RKO (cell line): Measurements from ENCODE around the gene DPY19L1.
"Not testable (repeated sequence)": the region's sequence is repeated elsewhere in the genome, so short reads cannot be mapped to it uniquely, and the experiment has no call there.

Experiments used
- DNase-seq: peaks from one replicate; pipeline ENCODE4 v3.0.0-alpha.2; 2016; ENCODE audit warnings: low spot score

Gene DPY19L1

DNA sequence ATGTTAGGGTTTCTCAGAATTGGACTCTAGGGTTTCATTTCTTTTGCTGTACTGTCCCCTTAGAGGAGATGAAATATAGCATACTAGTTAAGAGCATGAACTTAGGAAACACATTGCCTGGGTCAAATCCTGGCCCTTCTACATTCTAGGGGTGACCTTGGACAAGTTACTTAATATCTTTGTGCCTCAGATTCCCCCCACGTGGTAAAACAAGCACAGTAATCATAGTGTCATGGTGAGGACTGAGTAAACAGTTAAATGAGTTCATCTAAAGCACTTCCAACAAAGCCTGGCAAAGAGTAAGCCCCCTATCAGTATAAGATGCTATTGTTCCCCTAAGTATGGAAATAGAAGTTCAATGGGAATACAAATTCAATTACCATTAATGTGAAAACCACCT is 5.1 kb downstream of the DPY19L1 start:
- peak; percentile 41 for DNase-seq

DNA sequence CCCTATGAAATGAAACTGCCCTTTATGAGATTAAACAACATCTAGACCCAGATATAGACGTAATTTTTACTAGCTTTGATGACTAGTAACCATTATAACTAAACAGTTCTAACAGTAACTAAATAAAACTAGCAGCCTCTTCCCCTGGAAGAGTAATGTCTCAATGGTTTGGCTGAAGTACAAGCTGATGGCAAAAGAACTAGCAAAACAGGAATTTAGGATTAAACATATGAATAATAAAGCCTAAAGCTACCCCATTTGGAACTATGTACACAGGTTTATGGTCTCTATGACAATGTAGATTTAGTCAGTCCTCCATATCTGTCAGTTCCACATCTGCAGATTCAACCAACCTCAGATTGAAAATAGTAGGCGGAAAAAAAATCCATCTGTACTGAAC is 6.4 kb downstream of the DPY19L1 start:
- DNase-seq, result no peak

DNA sequence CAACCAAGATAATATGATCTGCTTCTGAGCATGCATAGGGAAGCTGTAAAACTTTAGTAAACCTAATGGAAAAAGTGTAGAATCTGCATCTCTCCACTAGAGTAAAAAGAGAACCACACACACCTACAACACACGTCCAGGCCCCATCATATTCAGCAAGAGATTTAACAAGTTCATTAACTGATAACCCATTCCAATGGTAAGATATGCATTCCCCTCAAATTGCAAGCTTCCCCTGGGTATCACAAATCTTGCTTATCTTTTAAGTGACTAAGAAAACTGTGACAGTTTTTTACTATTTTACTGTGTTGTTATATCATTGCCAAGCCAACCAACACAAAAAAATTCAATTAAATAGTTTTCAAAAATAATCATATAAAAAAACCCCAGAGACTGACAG is 8.0 kb downstream of the DPY19L1 start:
- DNase-seq, result no peak

DNA sequence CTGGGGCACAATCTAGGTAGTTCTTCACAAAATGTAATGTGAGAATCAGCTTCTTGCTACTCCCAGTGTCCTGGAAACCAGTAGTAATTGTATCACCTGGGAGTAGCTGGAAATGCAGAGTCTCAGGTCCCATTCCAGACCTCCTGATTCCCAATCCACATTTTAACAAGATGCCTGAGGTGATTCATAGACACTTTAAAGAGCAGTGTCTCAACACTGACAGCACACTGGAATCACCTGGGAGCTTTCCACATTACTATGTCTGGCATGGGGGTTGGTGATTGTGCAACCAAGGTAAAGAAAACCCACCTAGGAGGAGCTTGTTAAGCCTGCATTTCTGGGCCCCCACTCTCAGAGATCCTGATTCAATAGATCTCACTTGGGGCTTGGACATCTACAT is 11.1 kb downstream of the DPY19L1 start:
- DNase-seq, result no peak

DNA sequence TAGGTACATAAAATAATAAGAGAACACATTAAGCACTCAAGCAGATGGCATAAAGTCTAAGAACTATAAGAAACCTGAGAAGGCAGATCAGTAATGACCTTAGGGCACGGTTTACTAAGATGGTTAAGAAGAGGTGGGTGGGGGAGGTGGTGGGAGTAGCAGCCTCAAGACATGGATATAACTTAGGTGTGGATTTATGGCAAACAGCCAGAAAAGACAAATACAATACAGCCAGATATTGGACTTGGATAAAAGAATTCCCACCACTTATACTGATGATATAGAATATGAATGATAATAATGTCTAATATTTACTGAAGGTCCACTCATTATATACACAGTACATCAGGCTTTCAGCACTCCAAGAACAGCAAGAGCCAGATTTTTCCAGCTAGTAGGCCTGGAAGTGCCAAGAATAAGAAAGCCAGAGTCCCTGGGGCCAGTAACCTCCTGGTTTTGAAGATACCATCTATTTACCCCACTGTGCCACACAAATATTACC is 11.9 kb downstream of the DPY19L1 start:
- no peak for DNase-seq

DNA sequence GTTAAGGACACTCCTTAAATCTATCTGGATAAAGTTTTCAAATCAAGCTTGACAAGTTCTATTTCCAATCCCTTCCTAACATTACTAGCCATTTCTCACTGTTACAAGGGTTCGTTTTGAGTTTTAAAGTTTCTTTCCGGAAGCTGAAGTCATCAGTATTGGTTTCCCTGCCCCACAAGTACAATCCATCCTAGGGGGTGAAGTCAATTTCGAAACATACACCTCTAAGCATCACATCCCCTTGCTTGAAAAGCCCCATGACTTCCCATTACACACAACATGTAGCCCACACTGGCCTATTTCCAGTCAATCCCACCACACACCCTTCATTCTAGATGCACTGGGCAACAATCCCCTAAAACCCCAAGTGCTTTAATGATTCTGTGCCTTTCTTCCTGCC is 13.0 kb downstream of the DPY19L1 start:
- DNase-seq, result no peak

DNA sequence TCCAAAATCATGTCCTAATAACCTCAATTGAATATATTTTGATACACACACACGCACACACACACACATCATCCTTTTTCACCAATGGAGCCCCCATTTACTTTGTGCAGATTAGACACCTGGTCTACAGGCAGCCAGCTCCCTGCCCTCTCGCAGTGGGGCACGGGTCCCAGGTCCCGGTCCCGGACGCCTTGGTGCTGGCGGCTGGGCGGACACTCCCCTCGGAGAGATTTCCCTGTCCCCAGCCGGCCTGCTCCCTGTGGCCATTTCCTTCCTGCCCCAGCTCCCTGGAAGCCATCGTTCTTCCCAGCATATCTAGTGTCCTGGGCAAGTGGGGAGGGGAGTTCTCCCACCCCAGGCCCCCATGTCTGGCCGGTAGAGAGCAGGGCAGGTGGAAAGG is 14.6 kb downstream of the DPY19L1 start:
- DNase-seq, result no peak

DNA sequence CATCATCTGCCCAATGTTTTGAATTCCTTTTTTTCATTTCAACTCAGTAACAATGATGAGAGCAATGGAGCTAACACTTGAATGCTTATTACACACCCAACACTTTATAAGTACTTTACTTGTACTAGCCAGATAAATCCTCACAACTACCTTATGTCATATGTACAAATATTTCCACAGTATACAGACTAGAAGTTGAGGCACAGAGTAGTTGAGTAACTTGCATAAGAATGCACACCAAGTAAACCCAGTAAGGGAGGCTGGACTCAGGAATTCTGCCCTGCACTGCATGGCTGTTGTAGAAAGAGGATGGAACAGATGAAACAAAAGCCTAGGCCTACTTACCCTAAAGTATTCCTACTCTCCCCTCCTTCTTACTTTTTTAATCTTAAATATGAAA is 15.8 kb downstream of the DPY19L1 start:
- no peak for DNase-seq

DNA sequence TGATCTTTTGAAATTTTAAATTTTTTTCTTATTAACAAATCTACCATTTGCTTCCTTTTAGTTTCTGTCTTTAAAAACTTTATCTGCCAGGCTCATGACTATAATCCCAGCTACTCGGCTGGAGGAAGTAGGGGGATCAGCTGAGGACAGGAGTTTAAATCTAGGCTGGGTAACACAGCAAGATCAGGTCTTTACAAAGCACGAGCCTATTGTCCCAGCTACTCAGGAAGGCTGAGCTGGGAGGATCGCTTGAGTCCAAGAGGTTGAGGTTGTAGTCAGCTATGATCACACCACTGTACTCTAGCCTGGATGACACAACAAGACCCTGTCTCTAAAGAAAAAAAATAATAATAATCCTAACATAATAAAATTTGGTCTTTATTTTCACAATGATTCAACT is 17.5 kb downstream of the DPY19L1 start:
- DNase-seq, result no peak

DNA sequence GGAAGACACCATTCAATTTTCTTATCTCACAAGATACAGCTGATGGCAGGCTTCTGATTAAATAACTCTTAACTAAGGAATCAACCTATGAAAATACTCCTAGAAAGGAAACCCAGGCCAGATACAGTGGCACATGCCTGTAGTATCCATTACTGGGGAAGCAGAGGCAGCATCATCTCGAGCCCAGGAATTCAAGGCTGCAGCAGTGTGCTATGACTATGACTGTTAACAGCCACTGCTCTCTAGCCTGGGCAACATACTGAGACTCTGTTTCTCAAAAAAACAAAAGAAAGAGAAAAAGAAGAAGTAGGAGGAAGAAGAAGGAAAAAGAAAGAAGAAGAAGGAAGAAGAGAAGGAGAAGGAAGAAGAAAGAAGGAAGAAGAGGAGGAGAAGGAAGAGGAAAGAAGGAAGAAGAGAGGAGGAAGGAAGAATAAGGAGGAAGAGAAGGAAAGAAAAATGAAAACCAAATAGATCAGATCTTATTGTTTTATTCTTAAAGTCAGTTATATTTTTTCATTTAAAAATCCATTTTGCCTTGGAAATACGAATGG is 18.0 kb downstream of the DPY19L1 start:
- no peak for DNase-seq

DNA sequence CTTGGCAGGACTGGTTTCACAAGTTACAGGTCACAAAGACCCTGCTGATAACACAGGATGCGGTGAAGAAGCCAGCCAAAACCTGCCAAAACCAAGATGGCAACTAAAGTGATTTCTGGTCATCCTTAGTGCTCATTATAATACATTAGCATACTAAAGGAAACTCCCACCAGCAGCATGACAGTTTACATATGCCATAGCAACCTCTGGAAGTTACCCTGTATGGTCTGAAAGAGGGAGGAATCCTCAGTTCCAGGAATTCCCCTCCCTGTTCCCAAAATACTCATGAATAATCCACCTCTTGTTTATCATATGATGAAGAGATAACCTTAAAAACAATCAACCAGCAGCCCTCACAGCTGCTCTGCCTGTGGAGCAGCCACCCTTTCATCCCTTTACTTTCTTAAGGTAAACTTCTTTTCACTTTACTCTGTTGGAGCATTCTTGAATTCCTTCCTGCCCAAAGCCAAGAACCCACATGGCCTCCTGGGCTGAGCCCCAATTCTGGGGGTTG is 21.9 kb downstream of the DPY19L1 start:
- DNase-seq, result no peak

DNA sequence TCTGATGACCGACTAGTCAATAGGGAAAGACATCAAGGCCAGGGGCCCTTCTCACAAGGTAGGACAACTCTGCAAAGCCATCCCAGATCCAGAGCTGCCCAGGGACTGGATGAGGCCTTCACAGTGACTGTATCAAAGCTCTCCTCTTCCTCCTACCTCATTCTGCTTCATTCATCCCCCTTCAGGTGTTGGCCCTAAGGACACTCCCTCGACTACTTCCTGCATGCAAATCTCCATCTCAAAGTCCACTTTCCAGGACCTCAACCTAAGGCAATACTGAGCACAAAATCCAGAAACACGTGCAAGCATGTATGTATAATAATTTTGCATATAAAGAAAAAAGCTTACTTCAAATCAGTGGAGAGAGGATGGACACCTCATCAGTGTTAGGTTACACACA is 25.1 kb downstream of the DPY19L1 start:
- no peak for DNase-seq

DNA sequence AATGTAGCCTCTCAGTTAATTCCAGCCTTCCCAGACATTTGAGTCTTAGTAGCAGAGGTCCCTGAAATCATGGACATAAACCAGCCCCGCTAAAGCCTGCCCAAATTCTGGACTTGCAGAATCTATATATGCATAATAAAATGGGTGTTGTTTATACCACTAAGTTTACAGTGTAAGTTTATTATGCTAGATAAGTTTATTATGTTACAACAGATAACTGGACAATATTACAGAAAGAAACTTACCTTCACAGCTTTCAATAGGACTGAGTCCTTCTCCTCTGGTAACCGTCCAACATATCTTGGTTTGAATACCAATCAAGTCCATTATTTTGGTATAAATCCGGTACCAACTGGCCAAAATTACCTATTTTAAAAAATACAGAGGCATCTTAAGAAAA is 26.2 kb downstream of the DPY19L1 start:
- DNase-seq, result no peak

DNA sequence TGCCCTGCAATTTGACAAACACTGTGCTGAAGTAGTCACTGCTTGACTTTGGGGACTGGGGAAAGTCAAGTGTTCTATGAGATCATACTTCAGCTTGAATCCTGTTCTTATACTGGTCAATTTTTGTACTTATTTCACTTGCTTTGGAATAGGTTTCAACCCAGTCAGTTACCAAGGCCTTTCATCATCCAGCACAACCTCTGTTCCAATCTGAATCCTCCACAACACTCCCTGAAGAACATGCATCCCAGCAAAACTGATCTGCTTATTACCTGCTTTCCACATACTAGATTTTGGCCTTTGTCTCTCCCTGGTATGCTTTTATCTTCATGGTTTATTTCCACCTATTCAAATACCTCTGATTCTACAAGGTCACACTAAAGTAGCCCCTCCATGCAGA is 29.5 kb downstream of the DPY19L1 start:
- DNase-seq, result no peak

DNA sequence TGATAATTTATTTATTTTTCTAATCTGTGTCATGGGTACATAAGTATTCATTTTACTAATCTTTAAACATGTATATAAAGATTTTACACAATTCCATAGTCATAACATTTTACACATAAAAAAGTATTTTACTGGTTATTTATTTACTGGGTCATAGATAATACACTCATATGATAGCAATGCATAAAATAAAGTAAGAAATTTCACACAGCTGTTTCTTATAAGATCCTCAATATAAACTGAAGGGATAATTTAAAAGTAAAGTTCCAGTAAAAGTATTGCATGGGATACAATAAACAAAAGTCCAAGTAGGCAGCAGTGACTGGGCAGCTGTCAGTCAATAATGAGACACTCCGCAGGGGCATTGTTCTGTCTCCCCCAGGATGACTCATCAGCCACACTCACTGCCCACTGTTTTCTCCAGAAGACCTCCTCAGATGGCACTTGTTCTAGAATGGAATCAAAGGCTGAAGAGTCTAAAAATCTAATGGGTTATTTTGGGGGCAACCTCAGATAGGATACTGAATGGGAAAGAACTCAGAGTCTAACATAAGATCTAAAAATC is 32.7 kb downstream of the DPY19L1 start:
- DNase-seq, result no peak

DNA sequence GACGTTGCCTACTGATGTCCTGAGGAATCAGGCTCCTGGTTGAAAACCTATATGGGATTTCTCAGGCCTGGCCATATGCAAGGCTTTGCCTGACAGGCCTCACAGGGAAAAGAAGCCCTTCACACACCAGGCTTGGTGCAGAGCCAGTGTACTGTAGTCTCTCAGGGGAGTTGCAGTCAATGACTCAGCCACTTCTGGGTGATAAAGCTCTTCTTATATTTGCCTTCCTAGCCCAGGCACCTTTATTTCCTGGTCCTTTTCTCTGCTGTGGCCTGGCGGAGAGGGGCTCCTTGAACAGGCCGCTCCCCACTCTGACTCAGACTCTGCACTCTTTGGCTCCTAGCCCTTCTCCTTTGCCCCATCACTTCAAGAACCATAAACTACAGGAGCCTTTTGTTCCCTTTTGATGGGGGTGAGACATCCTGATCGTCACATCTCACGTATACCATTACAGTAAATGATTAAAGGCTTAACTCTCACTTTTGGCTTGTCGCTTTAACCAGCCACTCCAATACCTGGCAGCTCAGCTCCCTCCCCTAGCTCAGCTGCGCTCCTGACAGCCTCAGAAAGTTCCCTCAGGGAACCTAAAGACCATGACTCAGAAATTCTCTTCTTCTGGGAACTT is 33.5 kb downstream of the DPY19L1 start:
- no peak for DNase-seq

DNA sequence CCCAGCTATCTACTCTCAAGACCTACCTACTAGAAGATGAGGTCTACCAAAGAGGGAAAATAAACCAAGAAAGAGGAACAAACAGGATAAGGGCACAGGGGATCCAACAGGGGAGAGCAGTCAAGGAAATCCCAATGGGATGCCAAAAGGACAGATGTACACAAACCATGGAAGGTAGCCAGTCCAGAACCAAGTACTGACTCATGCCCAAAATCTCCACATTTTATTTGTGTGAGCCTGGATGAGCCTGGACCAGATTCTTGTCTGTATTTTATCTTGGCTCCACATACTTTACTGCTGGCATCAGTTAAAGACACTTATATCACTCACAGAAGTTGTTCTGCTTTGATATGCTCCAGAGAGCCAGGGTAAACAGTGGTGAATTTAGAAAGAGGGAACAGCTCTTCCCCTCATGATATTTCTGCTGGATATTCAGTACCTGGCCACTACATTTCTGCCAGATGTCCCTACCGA is 34.1 kb downstream of the DPY19L1 start:
- not testable (repeated sequence) for DNase-seq

DNA sequence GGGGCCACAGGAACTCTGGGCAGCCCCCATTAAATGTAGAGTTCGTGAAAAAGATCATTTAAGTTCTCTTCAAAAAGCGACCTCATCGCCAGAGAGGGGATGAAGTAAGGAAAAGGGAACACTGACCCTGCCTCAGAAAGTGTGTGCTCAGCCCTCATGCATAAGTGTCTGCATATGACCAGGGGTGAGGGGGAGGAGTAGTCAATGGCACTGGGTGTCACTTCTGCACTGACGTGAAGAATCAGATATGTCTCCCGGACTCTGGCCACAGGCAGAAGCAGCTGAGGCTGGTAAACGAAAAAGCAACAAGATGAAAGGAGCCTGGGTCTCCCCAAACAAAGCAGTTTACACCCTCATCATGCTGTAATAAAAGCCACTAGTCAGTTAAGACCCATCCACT is 39.0 kb downstream of the DPY19L1 start:
- DNase-seq, result not testable (repeated sequence)

DNA sequence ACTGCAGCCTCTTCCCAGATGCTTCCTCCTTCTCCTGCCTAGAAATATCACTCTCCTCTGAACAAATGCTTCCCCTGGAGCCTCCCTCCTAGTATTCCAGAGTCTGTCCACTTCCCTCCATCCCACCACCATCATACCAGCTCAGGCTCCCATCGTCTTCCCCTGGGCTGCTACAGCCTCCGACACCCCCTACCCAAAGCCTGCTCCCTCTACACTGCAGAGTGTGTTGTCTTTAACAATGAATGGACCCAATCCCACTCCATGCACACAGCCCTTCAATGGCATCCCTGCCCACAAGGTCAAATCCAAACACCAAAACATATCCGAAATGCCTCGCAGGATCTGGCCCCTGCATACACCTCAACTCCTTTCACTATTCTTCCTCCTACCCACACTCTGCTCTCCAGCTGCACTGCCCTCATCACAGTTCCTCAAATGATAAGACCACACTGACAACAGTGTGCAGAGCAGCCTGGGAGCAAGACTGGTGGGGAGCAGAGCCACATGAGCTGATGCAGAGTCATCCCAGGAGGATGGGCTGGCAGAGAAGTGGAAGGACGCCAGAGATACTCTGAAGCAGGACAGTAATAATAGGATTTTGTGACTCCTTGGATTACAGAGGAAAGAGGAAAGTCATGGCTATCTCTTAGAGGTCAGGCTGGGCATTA is 40.7 kb downstream of the DPY19L1 start:
- DNase-seq, result not testable (repeated sequence)

DNA sequence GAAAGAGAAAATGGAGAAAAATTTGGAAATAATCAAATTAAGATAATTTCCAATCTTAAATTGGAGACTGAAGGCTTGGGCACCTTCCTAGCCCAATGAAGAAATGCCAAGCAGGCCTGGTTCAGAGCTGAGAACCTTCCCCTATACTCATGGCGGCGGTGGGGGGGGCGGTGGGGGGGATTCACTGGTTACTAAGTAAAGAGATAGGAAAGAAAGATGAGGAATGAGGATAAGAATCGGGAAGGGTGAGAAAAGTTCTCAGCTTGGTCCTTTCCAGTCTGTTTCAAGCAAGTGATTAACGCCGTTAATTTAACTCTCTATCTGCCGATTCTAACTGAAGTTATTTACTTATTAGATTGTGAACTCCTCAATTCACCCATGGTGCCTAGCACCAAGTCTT is 41.5 kb downstream of the DPY19L1 start:
- no peak for DNase-seq

DNA sequence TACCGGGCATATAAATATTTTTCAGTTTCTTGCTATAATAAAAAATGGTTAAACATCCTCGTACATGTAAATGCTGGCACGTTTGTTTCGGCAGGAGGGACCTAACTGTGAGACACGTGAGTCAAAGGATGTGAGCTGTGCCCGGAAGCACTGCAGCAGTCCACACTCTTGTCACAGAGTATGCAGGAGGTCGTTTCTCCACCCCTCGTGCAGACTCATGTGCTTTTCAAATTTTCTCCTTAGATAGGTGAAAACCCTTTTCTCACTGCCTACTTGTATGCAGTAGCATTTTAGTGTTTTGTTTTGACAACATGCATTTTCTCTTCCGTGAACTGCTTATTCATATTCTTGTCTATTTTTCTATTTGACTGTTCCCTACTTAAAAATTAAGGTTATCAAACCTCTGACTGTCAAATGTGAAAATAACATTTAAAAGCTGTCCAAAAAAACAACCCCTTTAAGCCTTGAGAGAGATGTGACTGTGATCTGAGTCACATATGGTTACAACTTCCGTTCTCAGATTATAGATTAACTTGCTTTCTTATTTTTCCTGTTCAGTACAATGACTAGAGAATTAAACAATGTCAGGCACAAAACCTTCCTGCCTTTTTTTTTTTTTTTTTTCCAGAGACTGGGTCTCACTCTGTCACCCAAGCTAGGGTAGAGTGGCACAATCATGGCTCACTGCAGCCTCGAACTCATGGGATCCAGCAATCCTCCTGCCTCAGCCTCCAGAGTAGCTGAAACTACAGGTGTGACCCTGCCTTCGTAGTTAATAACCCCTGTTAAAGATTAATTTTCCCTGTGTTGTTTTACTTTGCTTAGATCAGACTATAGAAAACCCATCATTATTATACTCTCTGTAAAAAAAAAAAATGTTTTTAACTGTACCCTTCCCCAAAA is 45.1 kb downstream of the DPY19L1 start:
- peak; percentile 85 for DNase-seq
